SU-DHL-6 (cell line): ENCODE measurements around the gene L3MBTL4.
"Not testable (repeated sequence)": the region's sequence is repeated elsewhere in the genome, so short reads cannot be mapped to it uniquely, and the experiment has no call there.

ENCODE experiments used
- H2AFZ ChIP-seq: fragments of 200-600 bp; sonication (generic); 2 replicates; pipeline ENCODE4 v1.6.1; 2014; ENCODE audit warnings: low read depth, mild to moderate bottlenecking, moderate library complexity, mixed read lengths, antibody characterized with exemption, low read length; ENCODE audit not compliant: severe bottlenecking
- H3F3A ChIP-seq: fragments of 200-600 bp; shearing (Covaris generic); 2 replicates; pipeline ENCODE4 v1.6.0; 2016; ENCODE audit warnings: antibody characterized with exemption, mild to moderate bottlenecking; ENCODE audit not compliant: insufficient read depth
- H3K27ac ChIP-seq: fragments of 200-600 bp; sonication (generic); 2 replicates; pipeline ENCODE4 v1.5.1; 2016; ENCODE audit warnings: low read depth, mild to moderate bottlenecking, low read length, moderate library complexity, mixed read lengths
- H3K27me3 ChIP-seq: fragments of 200-600 bp; sonication (generic), shearing (Covaris generic); 2 replicates; pipeline ENCODE4 v1.6.0; 2014; ENCODE audit warnings: mild to moderate bottlenecking, low read length
- H3K36me3 ChIP-seq: fragments of 200-600 bp; sonication (generic); 2 replicates; pipeline ENCODE4 v1.6.1; 2014; ENCODE audit warnings: mild to moderate bottlenecking, low read length, mixed read lengths
- H3K4me2 ChIP-seq: fragments of 300-600, 200-600 bp; shearing (Covaris generic), sonication (generic); 2 replicates; pipeline ENCODE4 v1.6.0; 2014; ENCODE audit warnings: low read length, low read depth, mild to moderate bottlenecking; ENCODE audit not compliant: poor library complexity, severe bottlenecking
- H3K4me3 ChIP-seq: fragments of 200-600 bp; sonication (generic); 2 replicates; pipeline ENCODE4 v1.5.1; 2014; ENCODE audit warnings: antibody characterized with exemption, low read length, mild to moderate bottlenecking, mixed read lengths; ENCODE audit not compliant: insufficient read depth, poor library complexity, severe bottlenecking
- H3K79me2 ChIP-seq: fragments of 200-600 bp; sonication (generic); 2 replicates; pipeline ENCODE4 v1.6.1; 2014; ENCODE audit warnings: mild to moderate bottlenecking, low read length, moderate library complexity; ENCODE audit not compliant: insufficient read depth
- H3K9ac ChIP-seq: fragments of 200-600 bp; sonication (generic); 2 replicates; pipeline ENCODE4 v1.7.0; 2014; ENCODE audit warnings: mild to moderate bottlenecking, low read length
- H3K9me2 ChIP-seq: fragments of 200-600 bp; sonication (generic); replicated peaks from 2 replicates; pipeline ENCODE4 v1.6.1; 2014; ENCODE audit warnings: low read length; ENCODE audit not compliant: insufficient read depth
- H3K9me3 ChIP-seq: fragments of 200-600 bp; sonication (generic); 2 replicates; pipeline ENCODE4 v1.6.1; 2014; ENCODE audit warnings: low read length, mixed read lengths; ENCODE audit not compliant: insufficient read depth
- H4K20me1 ChIP-seq: fragments of 200-600 bp; sonication (generic); 2 replicates; pipeline ENCODE4 v1.6.1; 2014; ENCODE audit warnings: low read depth, mild to moderate bottlenecking, antibody characterized with exemption, low read length, moderate library complexity, mixed read lengths
- CTCF ChIP-seq: fragments of 200-600 bp; sonication (generic); IDR thresholded peaks from one replicate; pipeline ENCODE4 v1.5.1; 2017; ENCODE audit warnings: antibody characterized with exemption, mild to moderate bottlenecking, low read length, moderate library complexity; ENCODE audit not compliant: insufficient read depth, poor library complexity, severe bottlenecking
- EZH2phosphoT487 ChIP-seq: fragments of 200-600 bp; sonication (generic), shearing (Covaris generic); conservative IDR thresholded peaks from 2 replicates; pipeline ENCODE4 v1.6.1; 2018; ENCODE audit warnings: mild to moderate bottlenecking, antibody characterized with exemption, low read length, moderate library complexity, mixed read lengths

Gene L3MBTL4

GRCh38 chr18:6194640-6195039 lies 220.1 kb downstream of the L3MBTL4 start:
- H3K9ac ChIP-seq = no peak overlapping the region
- H2AFZ ChIP-seq = no peak overlapping the region
- H3K27me3 ChIP-seq = no peaks in the 10 kb centered on the region
- no peak overlapping the region for H3K4me2 ChIP-seq
- H3K9me2 ChIP-seq = no peaks in the 10 kb centered on the region
- no peaks in the 10 kb centered on the region for H4K20me1 ChIP-seq
- TF ChIP-seq CTCF (no peak), EZH2phosphoT487 (no peak)
- no peaks in the 10 kb centered on the region for H3K36me3 ChIP-seq
- H3K79me2 ChIP-seq = no peaks in the 10 kb centered on the region
- no peaks in the 10 kb centered on the region for H3K9me3 ChIP-seq
- H3F3A ChIP-seq = no peaks in the 10 kb centered on the region
- H3K4me3 ChIP-seq = no peak overlapping the region
- no peak overlapping the region for H3K27ac ChIP-seq

GRCh38 chr18:6185782-6186181 lies 228.9 kb downstream of the L3MBTL4 start:
- H3K36me3 ChIP-seq, H3F3A ChIP-seq, H2AFZ ChIP-seq, H3K27ac ChIP-seq, H3K9ac ChIP-seq, H3K79me2 ChIP-seq, H4K20me1 ChIP-seq, H3K4me2 ChIP-seq, H3K9me3 ChIP-seq, H3K4me3 ChIP-seq, H3K27me3 ChIP-seq, H3K9me2 ChIP-seq: not testable (repeated sequence)

GRCh38 chr18:6174983-6175745 lies 239.5 kb downstream of the L3MBTL4 start:
- H3K9me3 ChIP-seq = no peaks in the 10 kb centered on the region
- no peaks in the 10 kb centered on the region for H3F3A ChIP-seq
- H3K4me2 ChIP-seq = no peak overlapping the region
- H3K9ac ChIP-seq = no peak overlapping the region
- no peak overlapping the region for H3K4me3 ChIP-seq
- no peaks in the 10 kb centered on the region for H3K79me2 ChIP-seq
- H2AFZ ChIP-seq = no peak overlapping the region
- no peaks in the 10 kb centered on the region for H3K36me3 ChIP-seq
- H3K9me2 ChIP-seq = no peaks in the 10 kb centered on the region
- no peaks in the 10 kb centered on the region for H3K27me3 ChIP-seq
- no peaks in the 10 kb centered on the region for H4K20me1 ChIP-seq
- TF ChIP-seq CTCF = no peak
- no peak for TF ChIP-seq EZH2phosphoT487
- no peak overlapping the region for H3K27ac ChIP-seq

- TF ChIP-seq CTCF (no peak), EZH2phosphoT487 (no peak)
- H3F3A ChIP-seq = no peaks in the 10 kb centered on the region
- H3K4me2 ChIP-seq = no peak overlapping the region
- no peaks in the 10 kb centered on the region for H4K20me1 ChIP-seq
- H3K4me3 ChIP-seq = no peak overlapping the region
- H3K9me2 ChIP-seq = no peaks in the 10 kb centered on the region
- H3K9me3 ChIP-seq = no peaks in the 10 kb centered on the region
- no peak overlapping the region for H3K9ac ChIP-seq
- no peaks in the 10 kb centered on the region for H3K36me3 ChIP-seq
- H3K27me3 ChIP-seq = no peaks in the 10 kb centered on the region
- no peaks in the 10 kb centered on the region for H3K79me2 ChIP-seq
- no peak overlapping the region for H2AFZ ChIP-seq
- H3K27ac ChIP-seq = no peak overlapping the region
Measured at GRCh38 chr18:6170604-6171003, 244.1 kb downstream of the L3MBTL4 start.
